Measurements from ENCODE around the gene PLCG1.

PLCG1 gene

GRCh38 chr20:41173791-41174341 lies 36.5 kb downstream of the PLCG1 start:
- no peak for ATAC-seq
- TF ChIP-seq CREB5 (CRISPR knock-in tag; IDR thresholded peaks at IDR 0.05; ENCODE audit: low read depth) (no peak), OSR1 (CRISPR knock-in tag; IDR thresholded peaks at IDR 0.05) (no peak), ZC3H10 (CRISPR knock-in tag; IDR thresholded peaks at IDR 0.05) (no peak), ZNF70 (CRISPR knock-in tag; IDR thresholded peaks at IDR 0.05) (no peak), BACH2 (CRISPR knock-in tag; IDR thresholded peaks at IDR 0.05; ENCODE audit: borderline replicate concordance) (no peak), PATZ1 (CRISPR knock-in tag; IDR thresholded peaks at IDR 0.05; ENCODE audit: borderline replicate concordance) (no peak), ISL1 (CRISPR knock-in tag; IDR thresholded peaks at IDR 0.05) (no peak), TOX (CRISPR knock-in tag; IDR thresholded peaks at IDR 0.05; ENCODE audit: borderline replicate concordance) (no peak), ZNF565 (CRISPR knock-in tag; conservative IDR thresholded peaks at IDR 0.05; ENCODE audit: low read depth) (no peak), TSHZ2 (CRISPR knock-in tag; IDR thresholded peaks at IDR 0.05) (no peak), ESRRG (CRISPR knock-in tag; IDR thresholded peaks at IDR 0.05) (no peak), GLIS3 (CRISPR knock-in tag; IDR thresholded peaks at IDR 0.05) (no peak), CSDC2 (CRISPR knock-in tag; IDR thresholded peaks at IDR 0.05) (no peak)

GRCh38 chr20:41174373-41174772 lies 37.0 kb downstream of the PLCG1 start:
- ATAC-seq, result no peak

GRCh38 chr20:41174782-41175181 lies 37.4 kb downstream of the PLCG1 start:
- no peak for ATAC-seq

More at GRCh38 chr20:41174373-41174772, 37.0 kb downstream of the PLCG1 start:
- no peak for TF ChIP-seq RARB (CRISPR knock-in tag; IDR thresholded peaks at IDR 0.05)
- TF ChIP-seq CSDC2 (CRISPR knock-in tag; IDR thresholded peaks at IDR 0.05), result no peak
- no peak for TF ChIP-seq ESRRG (CRISPR knock-in tag; IDR thresholded peaks at IDR 0.05)
- no peak for TF ChIP-seq SNAI2 (CRISPR knock-in tag; IDR thresholded peaks at IDR 0.05)

More at GRCh38 chr20:41174782-41175181, 37.4 kb downstream of the PLCG1 start:
- TF ChIP-seq TSHZ2 (CRISPR knock-in tag; IDR thresholded peaks at IDR 0.05) (no peak), BACH2 (CRISPR knock-in tag; IDR thresholded peaks at IDR 0.05; ENCODE audit: borderline replicate concordance) (no peak), CREB5 (CRISPR knock-in tag; IDR thresholded peaks at IDR 0.05; ENCODE audit: low read depth) (no peak), POU6F1 (CRISPR knock-in tag; IDR thresholded peaks at IDR 0.05; ENCODE audit: borderline replicate concordance, low read depth) (no peak), GLIS3 (CRISPR knock-in tag; IDR thresholded peaks at IDR 0.05) (no peak), PPARA (CRISPR knock-in tag; IDR thresholded peaks at IDR 0.05; ENCODE audit: borderline replicate concordance) (no peak), ZNF70 (CRISPR knock-in tag; IDR thresholded peaks at IDR 0.05) (no peak), TOX (CRISPR knock-in tag; IDR thresholded peaks at IDR 0.05; ENCODE audit: borderline replicate concordance) (no peak), ESRRG (CRISPR knock-in tag; IDR thresholded peaks at IDR 0.05) (no peak), ARNTL (CRISPR knock-in tag; IDR thresholded peaks at IDR 0.05; ENCODE audit: borderline replicate concordance, low read depth) (no peak), ZC3H10 (CRISPR knock-in tag; IDR thresholded peaks at IDR 0.05) (no peak), ZFP3 (CRISPR knock-in tag; IDR thresholded peaks at IDR 0.05) (no peak), CSRNP3 (CRISPR knock-in tag; IDR thresholded peaks at IDR 0.05) (no peak), ZNF8 (CRISPR knock-in tag; IDR thresholded peaks at IDR 0.05) (no peak), ISL1 (CRISPR knock-in tag; IDR thresholded peaks at IDR 0.05) (no peak), ZNF565 (CRISPR knock-in tag; conservative IDR thresholded peaks at IDR 0.05; ENCODE audit: low read depth) (no peak)

Data from SK-N-SH treated with all-trans-retinoic acid at 6 μM for 48 hours (cell line).